Neutrophil (primary cell): ENCODE data around the gene TMEM168.

ENCODE experiments used
- H3K27ac ChIP-seq: fragments of 200-600 bp; sonication (generic); 2 replicates; pipeline ENCODE4 v1.5.1; 2016; ENCODE audit warnings: mild to moderate bottlenecking, moderate library complexity
- H3K27me3 ChIP-seq: fragments of 200-600 bp; sonication (generic); 2 replicates; pipeline ENCODE4 v1.6.0; 2016; ENCODE audit warnings: mild to moderate bottlenecking
- H3K36me3 ChIP-seq: fragments of 200-600 bp; sonication (generic); 2 replicates; pipeline ENCODE4 v1.5.1; 2017
- H3K4me1 ChIP-seq, 2 experiments: fragments of 200-600 bp in 1 of 2; sonication (generic) in 1 of 2; 1 replicate in 1 of 2; 2 replicates in 1 of 2; pipeline versions ENCODE4 v1.5.1 to v1.6.1; 2013 to 2016; ENCODE audit warnings: low read depth in 1 of 2, low read length in 1 of 2, mild to moderate bottlenecking in 1 of 2, moderate library complexity in 1 of 2; ENCODE audit not compliant: control insufficient read depth in 1 of 2, insufficient read depth in 1 of 2
- H3K4me3 ChIP-seq, 2 experiments: fragments of 200-600 bp in 1 of 2; sonication (generic) in 1 of 2; 1 replicate in 1 of 2; 2 replicates in 1 of 2; pipeline ENCODE4 v1.5.1; 2013 to 2016; ENCODE audit warnings: low read depth in 1 of 2, low read length in 1 of 2, mild to moderate bottlenecking in 1 of 2, moderate library complexity in 1 of 2
- H3K9me3 ChIP-seq: fragments of 200-600 bp; sonication (generic); 2 replicates; pipeline ENCODE4 v1.5.1; 2016
- TF ChIP-seq, protein P1 (sequence below): fragments of 200-600 bp; sonication (generic); IDR thresholded peaks from 2 replicates; pipeline ENCODE4 v1.5.1; 2016; ENCODE audit warnings: antibody characterized with exemption

The TMEM168 gene

DNA sequence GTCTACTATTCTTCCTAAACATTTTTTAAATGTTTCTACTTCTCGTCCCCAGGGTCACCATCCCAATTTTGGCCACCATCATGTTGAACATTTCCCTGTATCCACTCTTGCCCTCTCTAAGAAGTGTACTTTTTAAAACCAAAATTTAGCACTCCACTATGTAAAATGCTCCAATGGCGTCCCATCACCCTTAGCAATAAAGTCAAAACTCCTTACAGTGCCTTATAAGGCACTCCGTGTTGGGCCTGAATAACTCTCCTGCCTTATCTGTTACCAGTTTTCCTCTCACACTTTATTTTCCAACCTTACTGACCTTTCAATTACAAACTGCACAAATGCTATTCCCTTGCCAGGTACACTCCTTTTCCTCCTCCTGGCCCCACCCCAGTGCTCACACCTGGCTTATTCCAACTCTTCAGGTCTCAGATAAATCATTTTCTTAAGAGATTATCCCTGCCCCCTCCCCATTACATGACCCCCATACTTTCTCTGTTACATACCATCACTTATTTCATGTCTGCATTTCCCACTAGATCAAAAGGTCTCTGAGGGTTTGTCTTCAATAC lies 1.3 kb downstream of the TMEM168 start:
- Histone ChIP-seq H3K4me1 (peaks cover 16 to 18% of the 10 kb centered on the region in 2 experiments), H3K4me3 (peak overlapping the region in 1 of 2 experiments; percentile 86), H3K9me3 (no peaks in the 10 kb centered on the region), H3K27ac (no peak overlapping the region), H3K36me3 (peaks cover 3% of the 10 kb centered on the region), H3K27me3 (no peaks in the 10 kb centered on the region)
- TF ChIP-seq, protein P1, sequence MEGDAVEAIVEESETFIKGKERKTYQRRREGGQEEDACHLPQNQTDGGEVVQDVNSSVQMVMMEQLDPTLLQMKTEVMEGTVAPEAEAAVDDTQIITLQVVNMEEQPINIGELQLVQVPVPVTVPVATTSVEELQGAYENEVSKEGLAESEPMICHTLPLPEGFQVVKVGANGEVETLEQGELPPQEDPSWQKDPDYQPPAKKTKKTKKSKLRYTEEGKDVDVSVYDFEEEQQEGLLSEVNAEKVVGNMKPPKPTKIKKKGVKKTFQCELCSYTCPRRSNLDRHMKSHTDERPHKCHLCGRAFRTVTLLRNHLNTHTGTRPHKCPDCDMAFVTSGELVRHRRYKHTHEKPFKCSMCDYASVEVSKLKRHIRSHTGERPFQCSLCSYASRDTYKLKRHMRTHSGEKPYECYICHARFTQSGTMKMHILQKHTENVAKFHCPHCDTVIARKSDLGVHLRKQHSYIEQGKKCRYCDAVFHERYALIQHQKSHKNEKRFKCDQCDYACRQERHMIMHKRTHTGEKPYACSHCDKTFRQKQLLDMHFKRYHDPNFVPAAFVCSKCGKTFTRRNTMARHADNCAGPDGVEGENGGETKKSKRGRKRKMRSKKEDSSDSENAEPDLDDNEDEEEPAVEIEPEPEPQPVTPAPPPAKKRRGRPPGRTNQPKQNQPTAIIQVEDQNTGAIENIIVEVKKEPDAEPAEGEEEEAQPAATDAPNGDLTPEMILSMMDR: no peak

DNA sequence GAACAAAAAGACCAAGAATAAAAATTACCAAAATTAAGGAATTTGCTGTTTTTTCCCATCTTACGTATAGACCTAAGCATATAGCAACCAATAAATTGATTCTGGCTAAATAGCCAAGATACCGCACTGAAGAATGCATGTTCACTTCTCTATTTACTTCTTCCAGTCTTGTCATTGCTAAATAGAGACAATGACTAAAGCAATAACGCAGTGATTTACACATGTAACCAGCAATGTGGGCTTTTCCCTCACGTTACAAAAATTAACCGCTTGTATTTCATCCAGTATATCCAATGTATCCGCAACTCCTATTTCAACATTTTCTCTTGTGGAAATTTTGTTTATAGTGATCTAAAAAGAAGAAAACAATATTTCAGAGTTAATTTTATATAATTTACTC lies 5.6 kb downstream of the TMEM168 start:
- Histone ChIP-seq H3K36me3 (peaks cover 20% of the 10 kb centered on the region), H3K4me1 (peaks cover 10 to 11% of the 10 kb centered on the region in 2 experiments), H3K9me3 (no peaks in the 10 kb centered on the region), H3K4me3 (no peak overlapping the region), H3K27ac (no peak overlapping the region), H3K27me3 (no peaks in the 10 kb centered on the region)
- TF ChIP-seq, protein P1: no peak

GRCh38 chr7:112782498-112782897 lies 7.7 kb downstream of the TMEM168 start:
- no peak overlapping the region for H3K4me3 ChIP-seq
- H3K27me3 ChIP-seq: no peaks in the 10 kb centered on the region
- no peak overlapping the region for H3K27ac ChIP-seq
- no peaks in the 10 kb centered on the region for H3K4me1 ChIP-seq
- TF ChIP-seq, protein P1: no peak
- H3K9me3 ChIP-seq: no peaks in the 10 kb centered on the region
- H3K36me3 ChIP-seq: peaks cover 20% of the 10 kb centered on the region

- Histone ChIP-seq H3K27ac (no peak overlapping the region), H3K4me3 (no peak overlapping the region), H3K27me3 (no peaks in the 10 kb centered on the region), H3K36me3 (peaks cover 20% of the 10 kb centered on the region), H3K4me1 (no peaks in the 10 kb centered on the region), H3K9me3 (no peaks in the 10 kb centered on the region)
- TF ChIP-seq, protein P1: no peak
Measured at GRCh38 chr7:112781558-112781957, 8.6 kb downstream of the TMEM168 start.

DNA sequence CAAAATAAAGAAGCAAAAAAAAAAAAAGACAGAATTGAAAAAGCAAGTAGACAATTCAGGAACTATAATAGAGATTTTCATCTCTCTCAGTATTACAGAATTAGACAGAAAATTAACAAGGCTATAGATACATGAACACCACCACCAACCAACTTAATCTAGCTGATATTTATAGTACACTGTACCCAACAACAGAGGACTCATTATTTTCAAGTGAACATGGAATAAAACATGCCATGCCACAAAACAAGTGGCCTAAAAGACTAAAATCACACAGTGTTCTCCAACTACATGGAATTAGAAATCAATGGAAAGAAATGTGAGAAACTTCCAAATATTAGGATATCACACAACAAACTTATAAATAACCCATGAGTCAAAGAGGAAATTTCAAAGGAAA lies 9.1 kb downstream of the TMEM168 start:
- TF ChIP-seq, protein P1: no peak
- Histone ChIP-seq H3K36me3 (peaks cover 20% of the 10 kb centered on the region), H3K9me3 (no peaks in the 10 kb centered on the region), H3K4me3 (no peak overlapping the region), H3K27ac (no peak overlapping the region), H3K4me1 (no peaks in the 10 kb centered on the region), H3K27me3 (no peaks in the 10 kb centered on the region)
